Cardiac fibroblast (primary cell): ENCODE data around the gene RAD9A.
"Not testable (repeated sequence)": the region's sequence is repeated elsewhere in the genome, so short reads cannot be mapped to it uniquely, and the experiment has no call there.

Experiments
- DNase-seq, 2 donors: peaks; one replicate each; pipeline versions ENCODE4 v3.0.0 to v3.0.0-alpha.2; 2010; ENCODE audit warnings: low read depth in 2 of 2
- H3K4me3 ChIP-seq, 2 donors: replicated peaks in 1 of 2; 1 replicate in 1 of 2; 2 replicates in 1 of 2; pipeline ENCODE4 v1.5.1; 2011; ENCODE audit warnings: low read depth in 2 of 2, low read length in 2 of 2, mild to moderate bottlenecking in 2 of 2, moderate library complexity in 1 of 2
- CTCF ChIP-seq: IDR thresholded peaks from one replicate; pipeline ENCODE4 v1.5.1; 2011; ENCODE audit warnings: low read depth, mild to moderate bottlenecking, low read length, inconsistent platforms

The RAD9A gene

GRCh38 chr11:67423466-67423865 is 31.7 kb downstream of the RAD9A start:
- DNase-seq, result no peak
- H3K4me3 ChIP-seq, result no peak overlapping the region
- no peak for TF ChIP-seq CTCF

- TF ChIP-seq CTCF, result no peak
- DNase-seq, result no peak
- H3K4me3 ChIP-seq, result no peak overlapping the region
These were observed 32.3 kb downstream of the RAD9A start for GRCh38 chr11:67423891-67424613.

- peak overlapping the region; percentile 91 to 95 for H3K4me3 ChIP-seq
- DNase-seq, result not testable (repeated sequence)
These were observed 35.6 kb downstream of the RAD9A start for GRCh38 chr11:67427364-67427859.

GRCh38 chr11:67428052-67429001 is 36.5 kb downstream of the RAD9A start, which contains the start of gene RPS6KB2:
Gene RPS6KB2 (plus strand): TSS chr11:67428494. CDS start chr11:67428546, 52 bp downstream.
- TF ChIP-seq CTCF, result no peak
- peak; percentile 98 for DNase-seq
- peak within 1 kb of the TSS; percentile 91 to 95 for H3K4me3 ChIP-seq

- no peak for DNase-seq
- peak overlapping the region; percentile 91 to 95 for H3K4me3 ChIP-seq
- no peak for TF ChIP-seq CTCF
These were observed 37.4 kb downstream of the RAD9A start for GRCh38 chr11:67429038-67429668.

- TF ChIP-seq CTCF, result no peak
- no peak for DNase-seq
- peak overlapping the region in 1 of 2 donors; percentile 95 for H3K4me3 ChIP-seq
These were observed 37.9 kb downstream of the RAD9A start for GRCh38 chr11:67429722-67430121.
